Gastrocnemius medialis (tissue), 4 donors: ENCODE measurements around the gene IFI6. TPM values are rescaled to one million over a fixed set of nuclear protein-coding genes. Genes with fewer than 3 reads are reported as not detected.

Source experiments
- ATAC-seq, 2 donors: fragments of 150-250 bp; one replicate each; pipeline ENCODE4 v1.9.1; 2016
- DNase-seq, 2 donors: peaks; one replicate each; pipeline ENCODE4 v3.0.0-alpha.2; 2019
- H3K27ac ChIP-seq, 4 donors: fragments of 200-600 bp; sonication (generic); 1 replicate in 1 of 4; 2 replicates in 3 of 4; pipeline ENCODE4 v1.5.1; 2016 to 2018; ENCODE audit warnings: mild to moderate bottlenecking in 2 of 4, moderate library complexity in 1 of 4
- H3K27me3 ChIP-seq, 3 donors: fragments of 200-600 bp; sonication (generic) in 2 of 3; 1 replicate in 1 of 3; 2 replicates in 2 of 3; pipeline versions ENCODE4 v1.5.1 to v1.6.0; 2016 to 2019; ENCODE audit warnings: mild to moderate bottlenecking in 1 of 3, moderate library complexity in 1 of 3
- H3K36me3 ChIP-seq, 2 donors: fragments of 200-600 bp; sonication (generic) in 1 of 2; one replicate each; pipeline ENCODE4 v1.5.1; 2017 to 2018
- H3K4me1 ChIP-seq, 2 donors: fragments of 200-600 bp; sonication (generic) in 1 of 2; one replicate each; pipeline ENCODE4 v1.5.1; 2016 to 2017; ENCODE audit warnings: mild to moderate bottlenecking in 2 of 2
- H3K4me3 ChIP-seq, 4 donors: fragments of 200-600 bp; sonication (generic) in 3 of 4; 1 replicate in 1 of 4; 2 replicates in 3 of 4; pipeline ENCODE4 v1.5.1; 2016 to 2019; ENCODE audit warnings: mild to moderate bottlenecking in 2 of 4
- H3K9me3 ChIP-seq, 3 donors: fragments of 200-600 bp; sonication (generic) in 2 of 3; 1 replicate in 1 of 3; 2 replicates in 2 of 3; pipeline ENCODE4 v1.5.1; 2016 to 2019
- POLR2A ChIP-seq, 2 donors: fragments of 450-650 bp; IDR thresholded peaks; one replicate each; pipeline ENCODE4 v1.6.1; 2017; ENCODE audit warnings: antibody characterized with exemption in 2 of 2, mild to moderate bottlenecking in 2 of 2, moderate library complexity in 2 of 2
- in situ Hi-C, 4 donors: fragments of 200-750 bp; cut with MboI; loops; one replicate each; pipeline versions ENCODE4 v1.15.0 to v1.8.0; 2017; ENCODE audit warnings: low sequenced_read_pairs in 4 of 4
- intact Hi-C: fragments of 100-400 bp; cut with DNase I; formaldehyde crosslinking; loops from one replicate; pipeline ENCODE4 v1.15.1; 2023; ENCODE audit warnings: low total_unique reads
- total RNA-seq, 4 donors: library from RNA; depleted of rRNA; stranded (reverse); fragments of >200 nt; gene quantifications; one replicate each; pipeline versions ENCODE4 v1.1.0 to v1.2.3, GENCODE V29; 2016
- TF ChIP-seq, protein P1 (sequence below), 5 experiments: fragments of 450-650 bp in 3 of 5; fragments of 200-600 bp in 2 of 5; sonication (generic) in 2 of 5; IDR thresholded peaks in 4 of 5; conservative IDR thresholded peaks in 1 of 5; 1 replicate in 4 of 5; 2 replicates in 1 of 5; pipeline ENCODE4 v1.5.1; 2016 to 2019; ENCODE audit warnings: antibody characterized with exemption in 5 of 5, mild to moderate bottlenecking in 3 of 5, moderate library complexity in 3 of 5

The IFI6 gene
- total RNA-seq, 4 donors from 2014 or later = 7.7 to 25.1 (median 14.5) TPM

DNA sequence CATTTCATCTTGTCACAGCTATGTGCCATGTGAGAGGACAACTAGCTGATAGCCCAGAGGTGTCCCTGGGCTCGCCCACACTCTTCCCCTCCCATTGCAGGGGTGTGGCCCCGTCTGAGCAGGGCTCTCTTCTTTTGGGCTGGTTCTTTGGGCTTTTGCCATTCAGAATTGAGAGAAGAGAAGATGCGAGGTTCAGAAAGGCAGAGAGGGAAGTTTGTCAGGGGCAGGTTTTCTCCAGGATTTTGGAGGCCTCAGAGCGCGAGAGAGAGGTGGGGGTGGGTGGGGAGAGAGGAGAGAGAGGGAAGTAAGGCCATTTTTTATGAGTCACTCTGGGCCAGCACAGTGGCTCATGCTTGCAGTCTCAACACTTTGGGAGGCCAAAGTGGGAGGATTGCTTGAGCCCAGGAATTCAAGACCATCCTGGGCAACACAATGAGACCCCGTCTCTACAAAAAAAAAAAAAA lies 5.2 kb downstream of the IFI6 start:
- peaks cover 7 to 17% of the 10 kb centered on the region in 2 donors for H3K4me1 ChIP-seq
- intact Hi-C loops = no loop called here
- no peak for DNase-seq
- H3K36me3 ChIP-seq = no peaks in the 10 kb centered on the region
- in situ Hi-C loops = loop anchor here in 3 of 4 donors (5.0 to 10.0 kb wide), 2 partner anchors 60 to 272 kb away; partner anchors contain the start of gene GPR3 (in 2 of the 3)
- no peak for TF ChIP-seq POLR2A (IDR thresholded peaks at IDR 0.05)
- TF ChIP-seq, protein P1, sequence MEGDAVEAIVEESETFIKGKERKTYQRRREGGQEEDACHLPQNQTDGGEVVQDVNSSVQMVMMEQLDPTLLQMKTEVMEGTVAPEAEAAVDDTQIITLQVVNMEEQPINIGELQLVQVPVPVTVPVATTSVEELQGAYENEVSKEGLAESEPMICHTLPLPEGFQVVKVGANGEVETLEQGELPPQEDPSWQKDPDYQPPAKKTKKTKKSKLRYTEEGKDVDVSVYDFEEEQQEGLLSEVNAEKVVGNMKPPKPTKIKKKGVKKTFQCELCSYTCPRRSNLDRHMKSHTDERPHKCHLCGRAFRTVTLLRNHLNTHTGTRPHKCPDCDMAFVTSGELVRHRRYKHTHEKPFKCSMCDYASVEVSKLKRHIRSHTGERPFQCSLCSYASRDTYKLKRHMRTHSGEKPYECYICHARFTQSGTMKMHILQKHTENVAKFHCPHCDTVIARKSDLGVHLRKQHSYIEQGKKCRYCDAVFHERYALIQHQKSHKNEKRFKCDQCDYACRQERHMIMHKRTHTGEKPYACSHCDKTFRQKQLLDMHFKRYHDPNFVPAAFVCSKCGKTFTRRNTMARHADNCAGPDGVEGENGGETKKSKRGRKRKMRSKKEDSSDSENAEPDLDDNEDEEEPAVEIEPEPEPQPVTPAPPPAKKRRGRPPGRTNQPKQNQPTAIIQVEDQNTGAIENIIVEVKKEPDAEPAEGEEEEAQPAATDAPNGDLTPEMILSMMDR (IDR thresholded peaks at IDR 0.05 in 4 of 5, conservative IDR thresholded peaks at IDR 0.05 in 1 of 5) = no peak
- ATAC-seq = no peak
- no peaks in the 10 kb centered on the region for H3K9me3 ChIP-seq
- H3K27ac ChIP-seq = no peak overlapping the region
- H3K27me3 ChIP-seq = no peaks in the 10 kb centered on the region
- no peak overlapping the region for H3K4me3 ChIP-seq

DNA sequence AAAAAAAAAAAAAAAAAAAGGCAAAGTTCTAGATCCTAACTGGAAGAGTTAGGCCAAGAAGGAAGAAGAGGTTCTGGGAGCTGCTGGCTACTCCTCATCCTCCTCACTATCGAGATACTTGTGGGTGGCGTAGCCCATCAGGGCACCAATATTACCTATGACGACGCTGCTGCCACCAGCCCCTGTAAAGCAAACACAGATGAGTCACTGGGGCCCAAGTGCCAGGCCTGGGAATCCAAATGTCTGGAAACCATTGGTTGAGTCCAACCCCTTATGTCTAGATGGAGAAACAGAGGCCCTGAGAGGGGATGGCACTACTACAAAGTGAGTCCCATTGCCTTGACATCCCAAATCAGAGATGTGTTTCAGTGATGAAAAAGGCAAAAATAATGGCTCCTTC lies 5.7 kb downstream of the IFI6 start:
- ATAC-seq = no peak
- H3K9me3 ChIP-seq = no peaks in the 10 kb centered on the region
- no peaks in the 10 kb centered on the region for H3K27me3 ChIP-seq
- no peak overlapping the region for H3K27ac ChIP-seq
- no peaks in the 10 kb centered on the region for H3K36me3 ChIP-seq
- TF ChIP-seq POLR2A (IDR thresholded peaks at IDR 0.05) = no peak
- TF ChIP-seq, protein P1 (IDR thresholded peaks at IDR 0.05 in 4 of 5, conservative IDR thresholded peaks at IDR 0.05 in 1 of 5) = no peak
- no peak for DNase-seq
- H3K4me3 ChIP-seq = no peak overlapping the region
- in situ Hi-C loops (loop anchor here in 3 of 4 donors (5.0 to 10.0 kb wide), 2 partner anchors 59 to 271 kb away; partner anchors contain the start of gene GPR3 (in 2 of the 3)), intact Hi-C loops (no loop called here)
- peaks cover 7 to 13% of the 10 kb centered on the region in 2 donors for H3K4me1 ChIP-seq

DNA sequence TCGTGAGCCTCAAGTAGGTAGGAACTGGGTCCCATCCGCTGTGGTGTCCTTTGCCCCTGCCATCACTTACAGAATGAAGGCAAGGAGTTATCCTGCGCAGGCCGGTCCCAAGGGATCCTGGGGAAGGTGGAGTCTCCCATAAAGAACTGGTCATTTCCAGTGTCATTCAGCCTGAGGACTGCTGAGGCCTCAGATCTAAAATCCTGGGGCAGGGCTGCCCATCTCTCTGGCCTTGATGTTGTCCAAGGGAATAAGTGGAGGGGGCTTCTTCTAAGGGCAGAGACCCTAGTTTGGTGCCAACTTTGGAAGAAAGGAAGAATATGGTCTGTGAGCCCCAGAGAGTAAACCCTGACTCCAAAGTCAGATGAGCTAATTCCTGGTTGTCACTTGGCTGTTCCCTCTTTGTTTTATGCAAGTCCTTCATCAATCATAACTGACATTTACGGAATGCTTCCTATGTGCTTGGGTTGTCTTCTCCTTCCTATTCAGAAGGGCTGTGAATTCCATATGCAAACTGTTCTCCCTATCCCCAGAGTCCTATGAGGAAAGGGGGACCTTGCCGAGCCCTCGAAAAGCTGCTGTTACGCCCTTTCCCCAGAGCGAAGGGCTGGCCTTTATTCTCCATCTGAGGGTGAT lies 6.9 kb downstream of the IFI6 start:
- intact Hi-C loops = no loop called here
- no peak for DNase-seq
- Histone ChIP-seq H3K4me1 (peaks cover 7 to 13% of the 10 kb centered on the region in 2 donors), H3K27ac (no peak overlapping the region), H3K9me3 (no peaks in the 10 kb centered on the region), H3K36me3 (no peaks in the 10 kb centered on the region), H3K4me3 (no peak overlapping the region), H3K27me3 (no peaks in the 10 kb centered on the region)
- no peak for TF ChIP-seq POLR2A (IDR thresholded peaks at IDR 0.05)
- TF ChIP-seq, protein P1 (IDR thresholded peaks at IDR 0.05 in 4 of 5, conservative IDR thresholded peaks at IDR 0.05 in 1 of 5) = no peak
- no peak for ATAC-seq
- in situ Hi-C loops = loop anchor here in 3 of 4 donors (5.0 to 10.0 kb wide), 2 partner anchors 58 to 270 kb away; partner anchors contain the start of gene GPR3 (in 2 of the 3)

DNA sequence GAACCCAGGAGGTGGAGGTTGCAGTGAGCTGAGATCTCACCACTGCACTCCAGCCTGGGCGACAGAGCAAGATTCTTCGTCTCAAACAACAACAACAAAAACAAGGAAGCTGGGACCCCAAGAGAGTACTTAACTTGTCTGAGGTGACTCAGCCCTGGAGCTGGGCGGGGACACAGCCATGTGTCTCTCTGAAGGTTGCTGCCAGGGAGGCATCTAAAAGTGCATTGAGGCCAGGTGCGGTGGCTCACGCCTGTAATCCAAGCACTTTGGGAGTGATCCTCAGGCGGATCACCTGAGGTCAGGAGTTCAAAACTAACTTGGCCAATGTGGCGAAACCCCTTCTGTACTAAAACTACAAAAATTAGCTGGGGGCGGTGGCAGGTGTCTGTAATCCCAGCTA lies 7.7 kb downstream of the IFI6 start:
- ATAC-seq = no peak
- TF ChIP-seq, protein P1 (IDR thresholded peaks at IDR 0.05 in 4 of 5, conservative IDR thresholded peaks at IDR 0.05 in 1 of 5) = no peak
- no peak for TF ChIP-seq POLR2A (IDR thresholded peaks at IDR 0.05)
- DNase-seq = no peak
- no peaks in the 10 kb centered on the region for H3K27me3 ChIP-seq
- H3K9me3 ChIP-seq = no peaks in the 10 kb centered on the region
- in situ Hi-C loops (loop anchor here in 3 of 4 donors (5.0 to 10.0 kb wide), 3 partner anchors 52 to 269 kb away; partner anchors contain the start of gene GPR3 (in 2 of the 3)), intact Hi-C loops (loop anchor here (5.0 kb wide), 2 partner anchors 37 to 362 kb away; no protein-coding TSS in a partner anchor)
- no peak overlapping the region for H3K4me3 ChIP-seq
- no peaks in the 10 kb centered on the region for H3K36me3 ChIP-seq
- peaks cover 2 to 10% of the 10 kb centered on the region in 2 donors for H3K4me1 ChIP-seq
- no peak overlapping the region for H3K27ac ChIP-seq
